ENCODE data around the gene CEP128.

- TF ChIP-seq POLR2AphosphoS5 (IDR thresholded peaks at IDR 0.05) (no peak), POLR2A (IDR thresholded peaks at IDR 0.05) (no peak)
- TF ChIP-seq, protein P1, sequence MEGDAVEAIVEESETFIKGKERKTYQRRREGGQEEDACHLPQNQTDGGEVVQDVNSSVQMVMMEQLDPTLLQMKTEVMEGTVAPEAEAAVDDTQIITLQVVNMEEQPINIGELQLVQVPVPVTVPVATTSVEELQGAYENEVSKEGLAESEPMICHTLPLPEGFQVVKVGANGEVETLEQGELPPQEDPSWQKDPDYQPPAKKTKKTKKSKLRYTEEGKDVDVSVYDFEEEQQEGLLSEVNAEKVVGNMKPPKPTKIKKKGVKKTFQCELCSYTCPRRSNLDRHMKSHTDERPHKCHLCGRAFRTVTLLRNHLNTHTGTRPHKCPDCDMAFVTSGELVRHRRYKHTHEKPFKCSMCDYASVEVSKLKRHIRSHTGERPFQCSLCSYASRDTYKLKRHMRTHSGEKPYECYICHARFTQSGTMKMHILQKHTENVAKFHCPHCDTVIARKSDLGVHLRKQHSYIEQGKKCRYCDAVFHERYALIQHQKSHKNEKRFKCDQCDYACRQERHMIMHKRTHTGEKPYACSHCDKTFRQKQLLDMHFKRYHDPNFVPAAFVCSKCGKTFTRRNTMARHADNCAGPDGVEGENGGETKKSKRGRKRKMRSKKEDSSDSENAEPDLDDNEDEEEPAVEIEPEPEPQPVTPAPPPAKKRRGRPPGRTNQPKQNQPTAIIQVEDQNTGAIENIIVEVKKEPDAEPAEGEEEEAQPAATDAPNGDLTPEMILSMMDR (IDR thresholded peaks at IDR 0.05): no peak
These were observed 434.2 kb downstream of the CEP128 start for GRCh38 chr14:80507292-80507869.

Measured in transverse colon (tissue), 4 donors.